Measurements from ENCODE around the gene COG6. TPM values are rescaled to one million over a fixed set of nuclear protein-coding genes. Genes with fewer than 3 reads are reported as not detected.

The COG6 gene
- total and polyA plus RNA-seq, 2 of the 13 experiments (the other 11 are each of a cell fraction or from before 2014, with no cell fraction given) = 23.5 to 26.1 TPM

DNA sequence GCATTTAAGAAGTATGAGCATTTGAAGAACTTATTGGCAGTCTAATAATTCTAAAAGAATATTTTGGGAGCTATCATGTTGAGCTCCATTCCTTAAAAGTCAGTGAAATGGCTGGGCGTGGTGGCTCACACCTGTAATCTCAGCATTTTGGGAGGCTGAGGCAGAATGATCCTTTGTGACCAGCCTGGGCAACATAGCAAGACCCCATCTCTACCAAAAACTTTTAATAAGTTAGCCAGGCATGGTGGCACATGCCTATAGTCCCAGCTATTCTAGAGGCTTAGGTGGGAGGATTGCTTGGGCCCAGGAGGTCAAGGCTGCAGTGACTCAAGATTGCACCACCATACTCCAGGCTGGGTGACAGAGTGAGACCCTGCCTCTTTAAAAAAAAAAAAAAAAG lies 8.0 kb downstream of the COG6 start:
- intact Hi-C loops (cut with micrococcal nuclease; ENCODE audit: unreplicated experiment) (no loop called here), in situ Hi-C loops (cut with HindIII; ENCODE audit: extremely low pct_ligation_motif_present, low pct_unique_long_range_greater_than_20kb) (no loop called here)
- Histone ChIP-seq H3K9ac (ENCODE audit: insufficient read depth, low read depth, low read length) (no peak overlapping the region), H3K4me1 (ENCODE audit: insufficient read depth, low read length) (peaks cover 8% of the 10 kb centered on the region), H3K79me2 (ENCODE audit: insufficient read depth, low read length) (no peaks in the 10 kb centered on the region), H3K27ac (ENCODE audit: extremely low read length, insufficient read depth, low read length) (no peak overlapping the region), H3K27me3 (ENCODE audit: control insufficient read depth in 1 of 2, insufficient read depth in 2 of 2, low read length in 2 of 2) (no peaks in the 10 kb centered on the region), H3K4me3 (replicated peaks in 1 of 3; ENCODE audit: insufficient read depth in 1 of 3, low read depth in 2 of 3, low read length in 3 of 3) (no peak overlapping the region), H4K20me1 (ENCODE audit: insufficient read depth, low read length) (no peaks in the 10 kb centered on the region), H2AFZ (ENCODE audit: low read length) (no peak overlapping the region), H3K4me2 (ENCODE audit: low read depth, low read length) (no peak overlapping the region), H3K9me3 (ENCODE audit: low read length) (no peaks in the 10 kb centered on the region), H3K36me3 (replicated peaks in 1 of 2; ENCODE audit: control insufficient read depth in 1 of 2, insufficient read depth in 2 of 2, low read length in 2 of 2) (peaks cover 1 to 19% of the 10 kb centered on the region in 2 experiments; a peak in 4 of 5 replicates)
- peak; percentile 69 for TF ChIP-seq ZNF121 (CRISPR knock-in tag; IDR thresholded peaks at IDR 0.05)
- TF ChIP-seq, protein P1, sequence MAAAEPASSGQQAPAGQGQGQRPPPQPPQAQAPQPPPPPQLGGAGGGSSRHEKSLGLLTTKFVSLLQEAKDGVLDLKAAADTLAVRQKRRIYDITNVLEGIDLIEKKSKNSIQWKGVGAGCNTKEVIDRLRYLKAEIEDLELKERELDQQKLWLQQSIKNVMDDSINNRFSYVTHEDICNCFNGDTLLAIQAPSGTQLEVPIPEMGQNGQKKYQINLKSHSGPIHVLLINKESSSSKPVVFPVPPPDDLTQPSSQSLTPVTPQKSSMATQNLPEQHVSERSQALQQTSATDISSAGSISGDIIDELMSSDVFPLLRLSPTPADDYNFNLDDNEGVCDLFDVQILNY (CRISPR knock-in tag; conservative IDR thresholded peaks at IDR 0.05) = no peak
- TF ChIP-seq HOXA5 (CRISPR knock-in tag; IDR thresholded peaks at IDR 0.05) = no peak
- FAIRE-seq (no peak), DNase-seq (ENCODE audit: low spot score) (no peak), ATAC-seq (no peak)
- ChIA-PET POLR2A (no interaction called here), CTCF (ENCODE audit: low intra/inter-chr PET ratio, low total read pairs) (no interaction called here)
- BruUV-seq (replicated peaks) = no TSS peak
- WGBS (ENCODE audit: low lambda C conversion rate) = 100% methylated on average over 1 of the region's 1 CpG

DNA sequence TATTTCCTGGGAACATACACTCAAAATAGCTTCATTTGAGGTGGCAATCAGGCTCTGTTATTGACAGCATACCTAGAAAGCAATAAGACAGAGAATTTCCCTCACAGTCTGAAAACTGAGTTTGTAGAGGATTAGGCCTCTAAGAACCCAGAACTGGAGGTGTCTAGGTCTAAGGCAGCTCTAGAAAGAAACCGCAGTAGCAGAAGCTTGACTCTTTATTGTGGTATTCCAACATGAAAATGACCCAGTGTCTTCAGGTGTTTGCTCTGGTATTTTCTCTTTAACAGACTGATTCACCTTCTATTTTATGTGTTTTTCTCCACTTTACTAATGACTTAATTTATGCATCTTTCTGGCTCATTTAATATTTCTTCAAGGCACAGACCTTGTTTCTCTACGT lies 8.5 kb downstream of the COG6 start:
- intact Hi-C loops (cut with micrococcal nuclease; ENCODE audit: unreplicated experiment) = no loop called here
- ChIA-PET CTCF (ENCODE audit: low intra/inter-chr PET ratio, low total read pairs) (no interaction called here), POLR2A (no interaction called here)
- Histone ChIP-seq H3K79me2 (ENCODE audit: insufficient read depth, low read length) (no peaks in the 10 kb centered on the region), H2AFZ (ENCODE audit: low read length) (no peak overlapping the region), H3K4me1 (ENCODE audit: insufficient read depth, low read length) (peaks cover 3% of the 10 kb centered on the region; the same call in 1 of the 2 replicates), H3K4me2 (ENCODE audit: low read depth, low read length) (no peak overlapping the region), H3K27me3 (ENCODE audit: control insufficient read depth in 1 of 2, insufficient read depth in 2 of 2, low read length in 2 of 2) (no peaks in the 10 kb centered on the region), H4K20me1 (ENCODE audit: insufficient read depth, low read length) (no peaks in the 10 kb centered on the region), H3K36me3 (replicated peaks in 1 of 2; ENCODE audit: control insufficient read depth in 1 of 2, insufficient read depth in 2 of 2, low read length in 2 of 2) (peaks cover 1 to 19% of the 10 kb centered on the region in 2 experiments; a peak in 4 of 5 replicates), H3K9ac (ENCODE audit: insufficient read depth, low read depth, low read length) (no peak overlapping the region), H3K9me3 (ENCODE audit: low read length) (no peaks in the 10 kb centered on the region), H3K4me3 (replicated peaks in 1 of 3; ENCODE audit: insufficient read depth in 1 of 3, low read depth in 2 of 3, low read length in 3 of 3) (no peak overlapping the region), H3K27ac (ENCODE audit: extremely low read length, insufficient read depth, low read length) (no peak overlapping the region)
- in situ Hi-C loops (cut with HindIII; ENCODE audit: extremely low pct_ligation_motif_present, low pct_unique_long_range_greater_than_20kb) = no loop called here
- DNase-seq (ENCODE audit: low spot score) (no peak), FAIRE-seq (no peak), ATAC-seq (no peak)
- WGBS (ENCODE audit: low lambda C conversion rate) = 73% methylated on average over 2 of the region's 2 CpGs
- no TSS peak for BruUV-seq (replicated peaks)
- no peak for TF ChIP-seq XRCC5 (optimal IDR thresholded peaks at IDR 0.05; ENCODE audit: low read length)
- TF ChIP-seq ZNF615 (CRISPR knock-in tag; IDR thresholded peaks at IDR 0.05; ENCODE audit: borderline replicate concordance) = no peak
- no peak for TF ChIP-seq ZBTB2 (CRISPR knock-in tag; IDR thresholded peaks at IDR 0.05; ENCODE audit: low read depth)
- TF ChIP-seq ZBTB4 (CRISPR knock-in tag; IDR thresholded peaks at IDR 0.05; ENCODE audit: borderline replicate concordance) = no peak
- no peak for TF ChIP-seq HNF4A (CRISPR knock-in tag; IDR thresholded peaks at IDR 0.05)
- TF ChIP-seq SOX13 (IDR thresholded peaks at IDR 0.05) = no peak
- no peak for TF ChIP-seq SOX13 (CRISPR knock-in tag; conservative IDR thresholded peaks at IDR 0.05 in 1 of 2, IDR thresholded peaks at IDR 0.05 in 1 of 2)
- TF ChIP-seq FOXJ3 (CRISPR knock-in tag; IDR thresholded peaks at IDR 0.05; ENCODE audit: borderline replicate concordance) = no peak
- TF ChIP-seq DBP (CRISPR knock-in tag; IDR thresholded peaks at IDR 0.05; ENCODE audit: not compliant biosample characterization) = no peak
- TF ChIP-seq TBX3 (IDR thresholded peaks at IDR 0.05; ENCODE audit: borderline replicate concordance) = no peak

Measured in HepG2 (cell line).